HG03060 (cell line): ENCODE results near the gene SEL1L.
"Not testable (repeated sequence)": the region's sequence is repeated elsewhere in the genome, so short reads cannot be mapped to it uniquely, and the experiment has no call there.

Experiments used
- ATAC-seq: cut with Tn5 transposase; IDR thresholded peaks from one replicate; pipeline ENCODE4 v1.9.1; 2021; ENCODE audit warnings: low read depth, moderate number of reproducible peaks; ENCODE audit not compliant: unreplicated experiment

SEL1L gene

GRCh38 chr14:81529391-81529790 is 4.3 kb downstream of the SEL1L start:
- no peak for ATAC-seq

GRCh38 chr14:81525129-81525528 is 8.5 kb downstream of the SEL1L start:
- ATAC-seq, result no peak

GRCh38 chr14:81523616-81524015 is 10.0 kb downstream of the SEL1L start:
- ATAC-seq, result no peak

- ATAC-seq, result no peak
Observed at GRCh38 chr14:81523016-81523415, 10.6 kb downstream of the SEL1L start.

- no peak for ATAC-seq
Observed at GRCh38 chr14:81521356-81521755, 12.3 kb downstream of the SEL1L start.

- ATAC-seq, result no peak
Observed at GRCh38 chr14:81519200-81520011, 14.2 kb downstream of the SEL1L start.

- ATAC-seq, result no peak
Observed at GRCh38 chr14:81517798-81518398, 15.8 kb downstream of the SEL1L start.

GRCh38 chr14:81516986-81517797 is 16.5 kb downstream of the SEL1L start:
- no peak for ATAC-seq

GRCh38 chr14:81515927-81516326 is 17.7 kb downstream of the SEL1L start:
- ATAC-seq, result not testable (repeated sequence)

- ATAC-seq, result not testable (repeated sequence)
Observed at GRCh38 chr14:81512826-81513225, 20.8 kb downstream of the SEL1L start.

- ATAC-seq, result no peak
Observed at GRCh38 chr14:81511111-81511904, 22.3 kb downstream of the SEL1L start.

- no peak for ATAC-seq
Observed at GRCh38 chr14:81509838-81510452, 23.7 kb downstream of the SEL1L start.

- ATAC-seq, result no peak
Observed at GRCh38 chr14:81509321-81509720, 24.3 kb downstream of the SEL1L start.

- ATAC-seq, result no peak
Observed at GRCh38 chr14:81506487-81506886, 27.2 kb downstream of the SEL1L start.

GRCh38 chr14:81504864-81505263 is 28.8 kb downstream of the SEL1L start:
- no peak for ATAC-seq

GRCh38 chr14:81485781-81486180 is 47.9 kb downstream of the SEL1L start:
- no peak for ATAC-seq

- ATAC-seq, result peak; percentile 94
Observed at GRCh38 chr14:81485372-81485771, 48.3 kb downstream of the SEL1L start.

GRCh38 chr14:81484120-81484519 is 49.5 kb downstream of the SEL1L start:
- ATAC-seq, result no peak

- ATAC-seq, result no peak
Observed at GRCh38 chr14:81480741-81481140, 52.9 kb downstream of the SEL1L start.

GRCh38 chr14:81478446-81478845 is 55.2 kb downstream of the SEL1L start:
- no peak for ATAC-seq
